ENCODE results near the gene AMDHD2. TPM values are rescaled to one million over a fixed set of nuclear protein-coding genes. Genes with fewer than 3 reads are reported as not detected.

The AMDHD2 gene
- total and polyA plus RNA-seq, 2 of the 13 experiments (the other 11 are each of a cell fraction or from before 2014, with no cell fraction given) = 33.5 to 39.1 TPM

GRCh38 chr16:2520097-2520783 lies at the start of gene AMDHD2 (continued):
- TF ChIP-seq ETV6 (CRISPR knock-in tag; conservative IDR thresholded peaks at IDR 0.05) = no peak
- no peak for TF ChIP-seq CSRNP1 (CRISPR knock-in tag; IDR thresholded peaks at IDR 0.05)
- TF ChIP-seq ZNF326 (CRISPR knock-in tag; IDR thresholded peaks at IDR 0.05; ENCODE audit: borderline replicate concordance) = no peak
- TF ChIP-seq BHLHE40 (IDR thresholded peaks at IDR 0.05; ENCODE audit: low read length) = peak; percentile 95
- no peak for TF ChIP-seq JARID2 (CRISPR knock-in tag; IDR thresholded peaks at IDR 0.05; ENCODE audit: insufficient replicate concordance)
- no peak for TF ChIP-seq MLXIP (CRISPR knock-in tag; IDR thresholded peaks at IDR 0.05; ENCODE audit: borderline replicate concordance)
- no peak for TF ChIP-seq SMAD1 (CRISPR knock-in tag; IDR thresholded peaks at IDR 0.05; ENCODE audit: borderline replicate concordance, low read depth)
- no peak for TF ChIP-seq ZFP82 (CRISPR knock-in tag; IDR thresholded peaks at IDR 0.05; ENCODE audit: borderline replicate concordance)
- TF ChIP-seq UBTF (CRISPR knock-in tag; IDR thresholded peaks at IDR 0.05) = peak; percentile 9; the same call in 1 of the 2 replicates
- no peak for TF ChIP-seq BRF2 (CRISPR knock-in tag; IDR thresholded peaks at IDR 0.05)
- no peak for TF ChIP-seq ARID2 (CRISPR knock-in tag; IDR thresholded peaks at IDR 0.05; ENCODE audit: borderline replicate concordance)
- no peak for TF ChIP-seq DDIT3 (CRISPR knock-in tag; IDR thresholded peaks at IDR 0.05)
- no peak for TF ChIP-seq ZFP36L1 (CRISPR knock-in tag; IDR thresholded peaks at IDR 0.05)
- TF ChIP-seq NFIB (CRISPR knock-in tag; IDR thresholded peaks at IDR 0.05; ENCODE audit: borderline replicate concordance) = no peak
- no peak for TF ChIP-seq ZNF576 (CRISPR knock-in tag; IDR thresholded peaks at IDR 0.05)
- TF ChIP-seq ELF3 (CRISPR knock-in tag; IDR thresholded peaks at IDR 0.05) = no peak
- TF ChIP-seq MIER2 (CRISPR knock-in tag; IDR thresholded peaks at IDR 0.05) = no peak
- TF ChIP-seq ZFP41 (CRISPR knock-in tag; IDR thresholded peaks at IDR 0.05; ENCODE audit: borderline replicate concordance) = no peak
- TF ChIP-seq ATF7-NPFF (CRISPR knock-in tag; IDR thresholded peaks at IDR 0.05; ENCODE audit: low read depth) = 0 out of 2 replicates have a peak, but pooled peaks have one; percentile 41
